Endodermal cell (in vitro differentiated cells): Measurements from ENCODE around the gene FKBP9. TPM values are rescaled to one million over a fixed set of nuclear protein-coding genes. Genes with fewer than 3 reads are reported as not detected.
"Not testable (repeated sequence)": the region's sequence is repeated elsewhere in the genome, so short reads cannot be mapped to it uniquely, and the experiment has no call there.

Source experiments
- DNase-seq: peaks from one replicate; pipeline ENCODE4 v3.0.0-alpha.2; 2017
- H3K27ac ChIP-seq: 2 replicates; pipeline ENCODE4 v1.5.1; 2013; ENCODE audit warnings: mild to moderate bottlenecking, low read depth, low read length, moderate library complexity
- H3K27me3 ChIP-seq: 2 replicates; pipeline ENCODE4 v1.6.1; 2013; ENCODE audit warnings: mild to moderate bottlenecking, low read length, moderate library complexity; ENCODE audit not compliant: insufficient read depth, control insufficient read depth, poor library complexity, severe bottlenecking
- H3K36me3 ChIP-seq: 2 replicates; pipeline ENCODE4 v1.7.0; 2013; ENCODE audit warnings: mild to moderate bottlenecking, low read length, moderate library complexity; ENCODE audit not compliant: control insufficient read depth, insufficient read depth
- H3K4me1 ChIP-seq: one replicate; pipeline ENCODE4 v1.7.0; 2013; ENCODE audit warnings: low read length; ENCODE audit not compliant: control insufficient read depth, insufficient read depth
- H3K4me3 ChIP-seq: 2 replicates; pipeline ENCODE4 v1.5.1; 2013; ENCODE audit warnings: mild to moderate bottlenecking, low read length, moderate library complexity
- H3K9ac ChIP-seq: 2 replicates; pipeline ENCODE4 v1.6.1; 2013; ENCODE audit warnings: mild to moderate bottlenecking, low read length, moderate library complexity; ENCODE audit not compliant: poor library complexity, severe bottlenecking; ENCODE audit errors: extremely low read depth
- H3K9me3 ChIP-seq: 2 replicates; pipeline ENCODE4 v1.6.1; 2013; ENCODE audit warnings: mild to moderate bottlenecking, low read length, moderate library complexity; ENCODE audit not compliant: control insufficient read depth
- H3K27ac Mint-ChIP-seq: 2 replicates; pipeline ENCODE4 v1.8.0; 2020; ENCODE audit warnings: mixed read lengths
- H3K27me3 Mint-ChIP-seq: 2 replicates; pipeline ENCODE4 v1.8.0; 2021; ENCODE audit warnings: mild to moderate bottlenecking, mixed read lengths; ENCODE audit not compliant: insufficient read depth
- H3K36me3 Mint-ChIP-seq: 2 replicates; pipeline ENCODE4 v1.8.0; 2020; ENCODE audit warnings: low read depth, mixed read lengths
- H3K4me1 Mint-ChIP-seq: 2 replicates; pipeline ENCODE4 v1.8.0; 2020; ENCODE audit warnings: mixed read lengths
- H3K4me3 Mint-ChIP-seq: 2 replicates; pipeline ENCODE4 v1.8.0; 2020; ENCODE audit warnings: mild to moderate bottlenecking, moderate library complexity, mixed read lengths
- H3K9me3 Mint-ChIP-seq: 2 replicates; pipeline ENCODE4 v1.8.0; 2020; ENCODE audit warnings: mild to moderate bottlenecking, mixed read lengths
- WGBS, 2 experiments: methylation state at CpG; one replicate each; pipeline versions ENCODE4 v1.1.5 to v1.1.7; 2013; ENCODE audit warnings: missing lambda C conversion rate in 2 of 2, mixed read lengths in 1 of 2; ENCODE audit not compliant: insufficient coverage in 1 of 2, insufficient read length in 1 of 2; 5-methylcytosine and 5-hydroxymethylcytosine counted together
- total RNA-seq, 2 donors: library from RNA; stranded (reverse); fragmentation: NEBNext Ultra II Directional in 1 of 2; extraction: Animal tissue kit (Norgen Biotek cat#: 25700) in 1 of 2; gene quantifications; 2 replicates in 1 of 2; 3 replicates in 1 of 2; pipeline ENCODE4 v1.2.1, GENCODE V29; 2021

Gene FKBP9
- total RNA-seq, 2 donors from 2014 or later = 58.0 to 68.0 TPM

- Mint-ChIP-seq H3K27ac (peak overlapping the region; percentile 73), H3K4me1 (peaks cover 14% of the 10 kb centered on the region)
- H3K9me3 ChIP-seq, H3K27me3 ChIP-seq, H3K4me1 ChIP-seq, H3K4me3 Mint-ChIP-seq, H3K36me3 ChIP-seq, H3K4me3 ChIP-seq, H3K9me3 Mint-ChIP-seq, H3K27me3 Mint-ChIP-seq, H3K9ac ChIP-seq, H3K36me3 Mint-ChIP-seq: not testable (repeated sequence)
- WGBS, 2 experiments = 42 to 48% methylated on average over 7 to 14 of the region's 14 CpGs
- peak; percentile 59 for DNase-seq
- peak overlapping the region; percentile 84 for H3K27ac ChIP-seq
Measured at GRCh38 chr7:32998361-32999171, 41.3 kb downstream of the FKBP9 start.

- DNase-seq = not testable (repeated sequence)
Measured at GRCh38 chr7:32999380-32999779, 42.1 kb downstream of the FKBP9 start.

GRCh38 chr7:33003111-33003510 lies 45.9 kb downstream of the FKBP9 start:
- not testable (repeated sequence) for H3K9ac ChIP-seq, H3K4me1 ChIP-seq, H3K4me3 Mint-ChIP-seq, H3K27me3 Mint-ChIP-seq, H3K27me3 ChIP-seq, H3K9me3 Mint-ChIP-seq, H3K4me3 ChIP-seq, H3K27ac ChIP-seq, H3K9me3 ChIP-seq, H3K36me3 Mint-ChIP-seq, DNase-seq, H3K36me3 ChIP-seq, H3K27ac Mint-ChIP-seq
- H3K4me1 Mint-ChIP-seq = peaks cover 14% of the 10 kb centered on the region

More at GRCh38 chr7:32999380-32999779, 42.1 kb downstream of the FKBP9 start:
- not testable (repeated sequence) for H3K27ac Mint-ChIP-seq, H3K27ac ChIP-seq, H3K4me1 ChIP-seq, H3K9me3 Mint-ChIP-seq, H3K9me3 ChIP-seq, H3K9ac ChIP-seq, H3K27me3 ChIP-seq, H3K36me3 Mint-ChIP-seq, H3K27me3 Mint-ChIP-seq, H3K4me3 Mint-ChIP-seq, H3K36me3 ChIP-seq, H3K4me3 ChIP-seq
- H3K4me1 Mint-ChIP-seq = peaks cover 14% of the 10 kb centered on the region
- WGBS, 2 experiments = 86% methylated on average over 3 to 4 of the region's 4 CpGs

GRCh38 chr7:33004104-33004616 lies 46.9 kb downstream of the FKBP9 start:
- H3K27ac Mint-ChIP-seq = peak overlapping the region; percentile 35
- 88% methylated on average over 10 of the region's 10 CpGs; no CpG with 5 or more reads in 1 of the 2 experiments for WGBS, 2 experiments
- H3K27me3 ChIP-seq = not testable (repeated sequence)

GRCh38 chr7:33005193-33005592 lies 48.0 kb downstream of the FKBP9 start:
- H3K4me1 ChIP-seq, H3K27me3 ChIP-seq, H3K36me3 ChIP-seq, H3K27ac Mint-ChIP-seq, H3K27me3 Mint-ChIP-seq, H3K4me1 Mint-ChIP-seq, H3K4me3 ChIP-seq, H3K36me3 Mint-ChIP-seq, H3K9ac ChIP-seq, DNase-seq, H3K4me3 Mint-ChIP-seq, H3K9me3 Mint-ChIP-seq, H3K9me3 ChIP-seq, H3K27ac ChIP-seq: not testable (repeated sequence)
- WGBS, 2 experiments = 94 to 97% methylated on average over 4 to 7 of the region's 8 CpGs

More at GRCh38 chr7:33004104-33004616, 46.9 kb downstream of the FKBP9 start:
- not testable (repeated sequence) for H3K4me3 Mint-ChIP-seq, DNase-seq, H3K9me3 ChIP-seq, H3K9me3 Mint-ChIP-seq, H3K9ac ChIP-seq, H3K27ac ChIP-seq, H3K4me1 ChIP-seq, H3K4me1 Mint-ChIP-seq, H3K36me3 ChIP-seq, H3K4me3 ChIP-seq, H3K27me3 Mint-ChIP-seq, H3K36me3 Mint-ChIP-seq

GRCh38 chr7:33005690-33006089 lies 48.5 kb downstream of the FKBP9 start:
- not testable (repeated sequence) for H3K27me3 ChIP-seq, H3K36me3 Mint-ChIP-seq, H3K4me3 Mint-ChIP-seq, DNase-seq, H3K4me1 ChIP-seq, H3K27ac ChIP-seq, H3K4me1 Mint-ChIP-seq, H3K9me3 Mint-ChIP-seq, H3K9ac ChIP-seq, H3K27ac Mint-ChIP-seq, H3K9me3 ChIP-seq, H3K4me3 ChIP-seq, H3K27me3 Mint-ChIP-seq, H3K36me3 ChIP-seq
- 100% methylated on average over 4 of the region's 4 CpGs; no CpG with 5 or more reads in 1 of the 2 experiments for WGBS, 2 experiments
